Endothelial cell of umbilical vein (primary cell): Measurements from ENCODE around the gene DPF3. TPM values are rescaled to one million over a fixed set of nuclear protein-coding genes. Genes with fewer than 3 reads are reported as not detected.

Experiments used
- BruUV-seq: library from RNA; stranded (reverse); fragments of 400-500 nt; replicated peaks from 2 replicates; lab custom pipeline; 2021; lab: Mats Ljungman, UMichigan
- CTCF ChIA-PET: fragments of 300-600, 350-600 bp; sonication (Branson Sonifier 250); formaldehyde crosslinking; loops from one replicate; lab custom pipeline; 2021; ENCODE audit warnings: antibody characterized with exemption, inconsistent platforms; lab: Charles Lee
- POLR2A ChIA-PET: fragments of 300-600, 350-600 bp; sonication (Branson Sonifier 250); formaldehyde crosslinking; loops from one replicate; lab custom pipeline; 2021; ENCODE audit warnings: antibody characterized with exemption, inconsistent platforms; lab: Charles Lee
- DNase-seq: peaks from one replicate; pipeline ENCODE4 v3.0.0-alpha.2; 2011; ENCODE audit warnings: low read depth, low spot score
- FAIRE-seq: peaks from 2 replicates; lab custom pipeline; 2011; peaks lifted over from hg19 to GRCh38; lab: Jason Lieb, UNC
- H2AFZ ChIP-seq: 2 replicates; pipeline ENCODE4 v1.6.0; 2012; ENCODE audit warnings: low read depth, low read length, control low read depth, inconsistent platforms
- H3K27ac ChIP-seq: 2 replicates; pipeline ENCODE4 v1.5.1; 2011; ENCODE audit warnings: low read depth, mild to moderate bottlenecking, control low read depth, low read length, moderate library complexity; ENCODE audit not compliant: insufficient read depth
- H3K27me3 ChIP-seq, 2 experiments: 2 replicates each; pipeline versions ENCODE4 v1.6.0 to v1.6.1; 2011; ENCODE audit warnings: low read length in 2 of 2, mixed read lengths in 1 of 2; ENCODE audit not compliant: control insufficient read depth in 2 of 2, insufficient read depth in 2 of 2
- H3K36me3 ChIP-seq, 2 experiments: 2 replicates in 1 of 2; 3 replicates in 1 of 2; pipeline ENCODE4 v1.5.1; 2011; ENCODE audit warnings: low read length in 2 of 2, mild to moderate bottlenecking in 1 of 2, moderate library complexity in 1 of 2; ENCODE audit not compliant: control insufficient read depth in 2 of 2, insufficient read depth in 2 of 2; ENCODE audit errors: extremely low read depth in 1 of 2
- H3K4me1 ChIP-seq: 3 replicates; pipeline ENCODE4 v1.5.1; 2011; ENCODE audit warnings: mild to moderate bottlenecking, low read length; ENCODE audit not compliant: control insufficient read depth, insufficient read depth; ENCODE audit errors: extremely low read depth
- H3K4me2 ChIP-seq: 2 replicates; pipeline ENCODE4 v1.6.1; 2011; ENCODE audit warnings: low read length, control low read depth, mixed read lengths; ENCODE audit not compliant: insufficient read depth
- H3K4me3 ChIP-seq, 3 experiments: fragments of 200-600 bp in 1 of 3; sonication (generic), shearing (Covaris generic) in 1 of 3; replicated peaks in 1 of 3; 2 replicates each; pipeline ENCODE4 v1.5.1; 2011 to 2016; ENCODE audit warnings: control low read depth in 3 of 3, low read length in 3 of 3, mild to moderate bottlenecking in 2 of 3, inconsistent platforms in 1 of 3, low read depth in 1 of 3, moderate library complexity in 1 of 3; ENCODE audit not compliant: insufficient read depth in 1 of 3
- H3K79me2 ChIP-seq: 2 replicates; pipeline ENCODE4 v1.6.0; 2012; ENCODE audit warnings: low read length, inconsistent platforms; ENCODE audit not compliant: control insufficient read depth, insufficient read depth
- H3K9ac ChIP-seq: replicated peaks from 2 replicates; pipeline ENCODE3; 2011; ENCODE audit warnings: low read length, control low read depth; ENCODE audit not compliant: insufficient read depth; ENCODE audit errors: extremely low read depth
- H3K9me1 ChIP-seq: replicated peaks from 3 replicates; pipeline ENCODE4 v1.6.0; 2011; ENCODE audit warnings: mild to moderate bottlenecking, low read length; ENCODE audit not compliant: control insufficient read depth, insufficient read depth; ENCODE audit errors: extremely low read depth
- H3K9me3 ChIP-seq: replicated peaks from 2 replicates; pipeline ENCODE4 v1.5.1; 2012; ENCODE audit warnings: low read length, inconsistent platforms; ENCODE audit not compliant: control insufficient read depth, insufficient read depth
- H4K20me1 ChIP-seq: replicated peaks from 2 replicates; pipeline ENCODE3; 2011; ENCODE audit warnings: mild to moderate bottlenecking, low read length; ENCODE audit not compliant: control insufficient read depth, insufficient read depth; ENCODE audit errors: extremely low read depth
- CTCF ChIP-seq, 2 donors: IDR thresholded peaks; 1 replicate in 1 of 2; 2 replicates in 1 of 2; pipeline ENCODE4 v1.5.1; 2011; ENCODE audit warnings: low read length in 2 of 2, mild to moderate bottlenecking in 2 of 2, moderate library complexity in 2 of 2, control low read depth in 1 of 2, inconsistent platforms in 1 of 2, low read depth in 1 of 2; ENCODE audit not compliant: insufficient read depth in 1 of 2; ENCODE audit errors: extremely low read depth in 1 of 2
- EZH2 ChIP-seq: IDR thresholded peaks from 2 replicates; pipeline ENCODE4 v1.6.1; 2012; ENCODE audit warnings: borderline replicate concordance, low read depth, mild to moderate bottlenecking, moderate library complexity, low read length, inconsistent platforms; ENCODE audit not compliant: severe bottlenecking
- FOS ChIP-seq: IDR thresholded peaks from 2 replicates; pipeline ENCODE4 v1.6.1; 2011; ENCODE audit warnings: mild to moderate bottlenecking, low read length, moderate library complexity, borderline replicate concordance; ENCODE audit not compliant: insufficient read depth
- GATA2 ChIP-seq: IDR thresholded peaks from 2 replicates; pipeline ENCODE4 v1.7.0; 2011; ENCODE audit warnings: low read depth, mild to moderate bottlenecking, moderate library complexity, mixed read lengths, low read length; ENCODE audit not compliant: insufficient read length, insufficient read depth
- JUN ChIP-seq: IDR thresholded peaks from 2 replicates; pipeline ENCODE4 v1.6.1; 2011; ENCODE audit warnings: borderline replicate concordance, low read depth; ENCODE audit not compliant: insufficient read length, insufficient read depth
- MAX ChIP-seq: IDR thresholded peaks from 2 replicates; pipeline ENCODE4 v1.6.1; 2011; ENCODE audit not compliant: insufficient read depth, insufficient read length
- MYC ChIP-seq: IDR thresholded peaks from one replicate; pipeline ENCODE4 v1.6.1; 2011; ENCODE audit warnings: mild to moderate bottlenecking, low read depth, low read length
- POLR2A ChIP-seq: IDR thresholded peaks from 2 replicates; pipeline ENCODE4 v1.6.1; 2012; ENCODE audit warnings: low read depth, mild to moderate bottlenecking, control low read depth, low read length
- POLR2AphosphoS5 ChIP-seq: IDR thresholded peaks from 2 replicates; pipeline ENCODE4 v1.6.1; 2012; ENCODE audit warnings: low read depth, mild to moderate bottlenecking, control low read depth, low read length, moderate library complexity; ENCODE audit not compliant: insufficient read depth
- dilution Hi-C: fragments of 300-500 bp; cut with MboI; formaldehyde crosslinking; loops from one replicate; pipeline ENCODE4 v1.15.0; 2019; ENCODE audit warnings: low sequenced_read_pairs; ENCODE audit not compliant: extremely low pct_ligation_motif_present
- intact Hi-C: fragments of 100-400 bp; cut with micrococcal nuclease; formaldehyde crosslinking; loops from one replicate; pipeline ENCODE4 v1.10.0; 2022
- polyA plus RNA-seq, 4 experiments: library from polyadenylated mRNA; depleted of rRNA in 3 of 4; stranded (reverse) in 3 of 4; unstranded in 1 of 4; fragments of >200 nt; gene quantifications; 2 replicates each; pipeline versions ENCODE4 v1.2.1 to v1.2.3, GENCODE V29; 2011 to 2012; ENCODE audit warnings: missing spikeins in 1 of 4
- total RNA-seq: library from RNA; stranded (reverse); gene quantifications from 2 replicates; pipeline ENCODE4 v1.2.3, GENCODE V29; 2021

Gene DPF3
- total and polyA plus RNA-seq, 2 donors (not counting 3 experiments of a cell fraction or from before 2014, with no cell fraction given) = 2.4 to 3.5 TPM

GRCh38 chr14:72815430-72815829 lies 78.5 kb downstream of the DPF3 start:
- TF ChIP-seq MAX = no peak
- no peak for TF ChIP-seq FOS
- TF ChIP-seq GATA2 = no peak
- no peak for TF ChIP-seq POLR2A
- TF ChIP-seq JUN = no peak
- no peak for TF ChIP-seq EZH2
- TF ChIP-seq CTCF (IDR thresholded peaks at IDR 0.05; ENCODE audit: extremely low read depth in 1 of 2, insufficient read depth in 1 of 2, low read depth in 1 of 2, low read length in 2 of 2) = no peak
- no peak for TF ChIP-seq MYC
- no peak for TF ChIP-seq POLR2AphosphoS5
- dilution Hi-C loops = no loop called here
- DNase-seq (no peak), FAIRE-seq (no peak)
- Histone ChIP-seq H3K27ac (no peak overlapping the region), H3K27me3 (no peaks in the 10 kb centered on the region), H2AFZ (no peak overlapping the region), H3K9me3 (no peaks in the 10 kb centered on the region), H3K4me3 (no peak overlapping the region), H3K36me3 (no peaks in the 10 kb centered on the region), H4K20me1 (no peaks in the 10 kb centered on the region), H3K79me2 (peaks cover 2% of the 10 kb centered on the region), H3K9me1 (no peaks in the 10 kb centered on the region), H3K9ac (no peak overlapping the region), H3K4me2 (no peak overlapping the region), H3K4me1 (no peaks in the 10 kb centered on the region)
- BruUV-seq = no TSS peak
- ChIA-PET CTCF (interaction anchor here (0.6 to 1.3 kb wide), 3 partner anchors 8 to 291 kb away, joined by 3 to 4 read pairs (median 3); no protein-coding TSS in a partner anchor), POLR2A (no interaction called here)
- intact Hi-C loops = no loop called here
